ENCODE measurements around the gene DNAI1. TPM values are rescaled to one million over a fixed set of nuclear protein-coding genes. Genes with fewer than 3 reads are reported as not detected.
"Not testable (repeated sequence)": the region's sequence is repeated elsewhere in the genome, so short reads cannot be mapped to it uniquely, and the experiment has no call there.

The DNAI1 gene
- 1 to 10 TPM; 1.5 to 4.4 (median 3.8) TPM for polyA plus RNA-seq (ENCODE audit: insufficient read length in 3 of 3)
- long read RNA-seq, donor 1: 0 reads
- long read RNA-seq, donor 2: 0 reads
- long read RNA-seq, donor 3: 0 reads
- long read RNA-seq, donor 4: 0 reads
- long read RNA-seq, donor 5: 0 reads
- long read RNA-seq, donor 6: 0 reads
- long read RNA-seq, donor 7: 0 reads
- long read RNA-seq, donor 8: 0 reads
- long read RNA-seq, donor 9: 0 reads
- long read RNA-seq, donor 10: 0 reads
- long read RNA-seq, donor 11: 0 reads
- long read RNA-seq, donor 12: 0 reads
- long read RNA-seq, donor 13: 0 reads
- long read RNA-seq, donor 14: 0 reads
- long read RNA-seq, donor 15: 0 reads
- long read RNA-seq, donor 16: 0 reads

GRCh38 chr9:34458013-34458958, at the start of gene DNAI1, which contains the start of gene FAM219A:
Gene DNAI1 (plus strand): TSS chr9:34458805. CDS start chr9:34459006, 201 bp downstream.
Gene FAM219A (minus strand): TSS chr9:34458570. CDS start chr9:34458263, 307 bp downstream.
- DNase-seq: peak; percentile 98

GRCh38 chr9:34409154-34409553, 49.5 kb upstream of the DNAI1 start:
- DNase-seq: no peak

GRCh38 chr9:34412336-34412735, 46.3 kb upstream of the DNAI1 start:
- no peak for DNase-seq

- peak; percentile 82 for DNase-seq
These were observed 45.3 kb upstream of the DNAI1 start for GRCh38 chr9:34413231-34413852.

- no peak for DNase-seq
These were observed 40.9 kb upstream of the DNAI1 start for GRCh38 chr9:34417734-34418133.

- DNase-seq: no peak
These were observed 38.7 kb upstream of the DNAI1 start for GRCh38 chr9:34419716-34420504.

- no peak for DNase-seq
These were observed 32.1 kb upstream of the DNAI1 start for GRCh38 chr9:34426347-34427074.

GRCh38 chr9:34428325-34428958, 30.2 kb upstream of the DNAI1 start:
- DNase-seq: no peak

- peak; percentile 75 for DNase-seq
These were observed 27.7 kb upstream of the DNAI1 start for GRCh38 chr9:34430843-34431437.

GRCh38 chr9:34431667-34432066, 26.9 kb upstream of the DNAI1 start:
- no peak for DNase-seq

- peak; percentile 76 for DNase-seq
These were observed 21.3 kb upstream of the DNAI1 start for GRCh38 chr9:34437006-34437925.

- DNase-seq: not testable (repeated sequence)
These were observed 20.7 kb upstream of the DNAI1 start for GRCh38 chr9:34437926-34438307.

GRCh38 chr9:34438465-34438864, 20.1 kb upstream of the DNAI1 start:
- DNase-seq: not testable (repeated sequence)

- no peak for DNase-seq
These were observed 18.6 kb upstream of the DNAI1 start for GRCh38 chr9:34440017-34440416.

GRCh38 chr9:34442770-34443169, 15.8 kb upstream of the DNAI1 start:
- DNase-seq: no peak

GRCh38 chr9:34443533-34443932, 15.1 kb upstream of the DNAI1 start:
- no peak for DNase-seq

GRCh38 chr9:34443976-34444375, 14.6 kb upstream of the DNAI1 start:
- no peak for DNase-seq

- DNase-seq: no peak
These were observed 12.1 kb upstream of the DNAI1 start for GRCh38 chr9:34446468-34446891.

- DNase-seq: no peak
These were observed 11.7 kb upstream of the DNAI1 start for GRCh38 chr9:34446951-34447350.
